RWPE1 (cell line): ENCODE measurements around the gene PES1.
"Not testable (repeated sequence)": the region's sequence is repeated elsewhere in the genome, so short reads cannot be mapped to it uniquely, and the experiment has no call there.

Experiments
- CTCF ChIA-PET: fragments of 350-600 bp; sonication (Branson Sonifier 250); formaldehyde crosslinking; extraction: SDS; loops from one replicate; lab custom pipeline; 2021; lab: Yijun Ruan, JAX
- POLR2A ChIA-PET: fragments of 400-600 bp; formaldehyde crosslinking; extraction: SDS; loops from one replicate; lab custom pipeline; 2020; ENCODE audit warnings: antibody characterized with exemption; ENCODE audit not compliant: low non-redundant PET; lab: Yijun Ruan, JAX
- DNase-seq: peaks from one replicate; pipeline ENCODE4 v3.0.0; 2012; ENCODE audit warnings: low spot score
- H3K27ac ChIP-seq: fragments of 450-650 bp; 2 replicates; pipeline ENCODE4 v1.5.1; 2017
- CTCF ChIP-seq: fragments of 450-650 bp; conservative IDR thresholded peaks from 2 replicates; pipeline ENCODE4 v1.5.1; 2017; ENCODE audit warnings: low read depth, mild to moderate bottlenecking

The PES1 gene

GRCh38 chr22:30559889-30560288, 31.8 kb downstream of the PES1 start:
- DNase-seq, result no peak
- no peak for TF ChIP-seq CTCF
- CTCF ChIA-PET, result no interaction called here
- POLR2A ChIA-PET, result no interaction called here
- H3K27ac ChIP-seq, result no peak overlapping the region

GRCh38 chr22:30557243-30557642, 34.5 kb downstream of the PES1 start:
- no peak overlapping the region for H3K27ac ChIP-seq
- TF ChIP-seq CTCF, result no peak
- DNase-seq, result no peak
- ChIA-PET POLR2A (no interaction called here), CTCF (interaction anchor here (0.6 kb wide), 2 partner anchors 130 to 399 kb away, joined by 3 read pairs; no protein-coding TSS in a partner anchor)

DNA sequence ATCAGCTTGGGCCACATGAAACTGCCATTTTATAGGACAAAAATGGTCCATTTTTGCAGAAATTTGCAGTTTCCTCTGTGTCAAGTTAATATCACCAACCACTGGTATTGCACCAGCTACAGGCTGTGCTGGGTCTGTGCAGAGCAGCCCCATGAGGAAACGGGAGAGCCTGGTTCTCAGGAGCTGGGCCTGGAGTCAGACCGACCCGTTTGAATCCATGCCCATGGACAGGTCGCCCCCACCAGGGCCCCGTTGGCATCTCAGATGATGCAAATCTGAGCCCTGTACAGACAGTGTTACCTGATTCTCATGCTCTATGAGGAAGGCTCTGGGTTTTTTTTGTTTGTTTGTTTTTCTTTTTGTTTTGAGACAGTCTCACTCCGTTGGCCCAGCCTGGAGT, 35.3 kb downstream of the PES1 start:
- CTCF ChIA-PET, result no interaction called here

DNA sequence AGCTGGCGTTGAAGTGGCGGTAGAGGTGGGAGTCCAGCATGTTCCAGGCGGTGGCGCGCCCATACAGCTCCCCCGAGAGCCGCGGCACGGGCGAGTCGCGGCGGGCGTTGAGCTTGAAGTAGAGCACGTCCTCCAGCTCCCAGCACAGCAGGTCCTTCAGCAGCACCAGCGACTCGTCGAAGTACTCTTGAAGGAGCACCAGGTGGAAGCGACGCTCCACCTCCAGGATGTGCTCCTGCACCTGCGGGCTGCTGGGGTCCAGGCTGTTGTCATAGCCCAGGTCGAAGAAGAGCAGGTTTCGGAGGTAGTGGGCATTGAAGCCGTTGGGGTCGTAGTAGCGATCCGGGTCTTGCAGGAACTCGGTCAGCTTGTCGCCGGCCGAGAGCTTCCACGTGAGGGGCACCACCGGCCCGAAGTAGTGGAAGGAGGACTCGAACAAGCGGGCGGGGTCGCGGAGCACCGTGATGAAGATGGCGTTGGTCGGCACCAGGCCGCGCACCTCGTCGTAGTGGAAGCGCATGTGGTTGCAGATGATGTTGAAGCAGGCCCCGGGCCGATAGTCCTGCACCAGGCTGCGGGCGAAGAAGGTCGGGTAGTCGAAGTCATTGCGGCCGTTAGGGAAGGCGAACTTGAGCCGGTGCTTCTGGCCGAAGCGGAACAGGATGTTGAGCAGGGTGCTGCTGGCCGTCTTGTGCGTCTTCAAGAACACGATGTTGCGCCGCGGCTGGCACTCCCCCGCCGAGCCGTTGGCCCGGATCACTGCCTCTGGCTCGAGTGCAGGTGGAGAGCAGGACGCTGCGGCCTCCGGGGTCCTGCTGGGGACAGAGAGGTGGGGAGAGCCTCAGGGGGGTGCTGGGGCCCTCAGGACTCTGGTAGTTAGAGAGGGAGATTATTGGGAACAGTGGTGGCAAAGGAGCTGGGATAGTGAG, 36.2 kb downstream of the PES1 start:
- ChIA-PET POLR2A (no interaction called here), CTCF (no interaction called here)
- TF ChIP-seq CTCF, result no peak
- no peak overlapping the region for H3K27ac ChIP-seq
- DNase-seq, result no peak

More for the DNA sequence above, 35.3 kb downstream of the PES1 start:
- no peak for DNase-seq
- no peak overlapping the region for H3K27ac ChIP-seq
- POLR2A ChIA-PET, result no interaction called here
- TF ChIP-seq CTCF, result no peak

GRCh38 chr22:30553971-30554370, 37.7 kb downstream of the PES1 start:
- no peak for TF ChIP-seq CTCF
- H3K27ac ChIP-seq, result no peak overlapping the region
- ChIA-PET POLR2A (no interaction called here), CTCF (no interaction called here)
- no peak for DNase-seq

GRCh38 chr22:30552719-30553118, 39.0 kb downstream of the PES1 start:
- no peak for DNase-seq
- ChIA-PET POLR2A (no interaction called here), CTCF (no interaction called here)
- no peak overlapping the region for H3K27ac ChIP-seq
- no peak for TF ChIP-seq CTCF

- H3K27ac ChIP-seq, DNase-seq, POLR2A ChIA-PET, CTCF ChIA-PET: not testable (repeated sequence)
These were observed 39.9 kb downstream of the PES1 start for GRCh38 chr22:30551813-30552212.
